ENCODE measurements around the gene GRM2. TPM values are rescaled to one million over a fixed set of nuclear protein-coding genes. Genes with fewer than 3 reads are reported as not detected.
"Not testable (repeated sequence)": the region's sequence is repeated elsewhere in the genome, so short reads cannot be mapped to it uniquely, and the experiment has no call there.

GRM2 gene
- total RNA-seq, 4 donors from 2014 or later, result 0.12 to 0.13 TPM; not detected in 2

DNA sequence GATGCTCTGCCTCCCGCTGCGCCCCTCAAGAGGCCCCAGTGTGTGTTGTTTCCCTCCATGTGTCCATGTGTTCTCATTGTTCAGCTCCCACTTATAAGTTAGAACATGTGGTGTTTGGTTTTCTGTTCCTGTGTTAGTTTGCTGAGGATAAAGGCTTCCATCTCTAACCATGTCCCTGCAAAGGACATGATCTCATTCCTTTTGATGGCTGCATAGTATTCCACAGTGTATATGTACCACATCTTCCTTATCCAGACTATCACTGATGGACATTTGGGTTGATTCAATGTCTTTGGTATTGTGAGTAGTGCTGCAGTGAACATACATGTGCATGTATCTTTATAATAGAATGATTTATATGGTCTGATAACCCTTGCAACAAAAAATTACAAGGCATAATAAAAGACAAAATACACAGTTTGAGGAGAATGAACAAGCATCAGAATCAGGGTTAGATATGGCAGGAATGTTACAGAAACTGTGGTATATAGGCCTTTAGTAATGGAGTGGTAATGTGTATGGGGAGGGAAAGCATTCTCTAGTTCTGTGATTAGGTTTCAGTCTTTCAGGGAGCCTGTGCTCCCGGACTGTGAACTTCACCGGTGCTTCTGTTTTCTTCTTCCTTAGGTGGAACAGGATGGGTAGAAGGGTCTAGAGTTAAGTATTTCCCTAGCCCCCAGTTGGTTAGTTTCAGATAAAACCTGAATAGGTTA lies 27.1 kb downstream of the GRM2 start:
- H3K36me3 ChIP-seq, result no peaks in the 10 kb centered on the region
- peaks cover 46% of the 10 kb centered on the region for H3K27me3 ChIP-seq
- 76 to 83% methylated on average over 2 to 4 of the region's 4 CpGs for WGBS, 2 donors (ENCODE audit: low coverage in 1 of 2)
- no peaks in the 10 kb centered on the region for H3K4me1 ChIP-seq
- H3K27ac ChIP-seq, result no peak overlapping the region
- no peak overlapping the region for H3K4me3 ChIP-seq
- no peak for TF ChIP-seq POLR2AphosphoS5 (IDR thresholded peaks at IDR 0.05)
- no peak for TF ChIP-seq POLR2A (IDR thresholded peaks at IDR 0.05)
- TF ChIP-seq, protein P1, sequence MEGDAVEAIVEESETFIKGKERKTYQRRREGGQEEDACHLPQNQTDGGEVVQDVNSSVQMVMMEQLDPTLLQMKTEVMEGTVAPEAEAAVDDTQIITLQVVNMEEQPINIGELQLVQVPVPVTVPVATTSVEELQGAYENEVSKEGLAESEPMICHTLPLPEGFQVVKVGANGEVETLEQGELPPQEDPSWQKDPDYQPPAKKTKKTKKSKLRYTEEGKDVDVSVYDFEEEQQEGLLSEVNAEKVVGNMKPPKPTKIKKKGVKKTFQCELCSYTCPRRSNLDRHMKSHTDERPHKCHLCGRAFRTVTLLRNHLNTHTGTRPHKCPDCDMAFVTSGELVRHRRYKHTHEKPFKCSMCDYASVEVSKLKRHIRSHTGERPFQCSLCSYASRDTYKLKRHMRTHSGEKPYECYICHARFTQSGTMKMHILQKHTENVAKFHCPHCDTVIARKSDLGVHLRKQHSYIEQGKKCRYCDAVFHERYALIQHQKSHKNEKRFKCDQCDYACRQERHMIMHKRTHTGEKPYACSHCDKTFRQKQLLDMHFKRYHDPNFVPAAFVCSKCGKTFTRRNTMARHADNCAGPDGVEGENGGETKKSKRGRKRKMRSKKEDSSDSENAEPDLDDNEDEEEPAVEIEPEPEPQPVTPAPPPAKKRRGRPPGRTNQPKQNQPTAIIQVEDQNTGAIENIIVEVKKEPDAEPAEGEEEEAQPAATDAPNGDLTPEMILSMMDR (IDR thresholded peaks at IDR 0.05), result no peak
- no peak for TF ChIP-seq EP300 (IDR thresholded peaks at IDR 0.05)
- ATAC-seq, result no peak
- H3K9me3 ChIP-seq, result peaks cover 0 to 10% (median 0%) of the 10 kb centered on the region in 3 donors

DNA sequence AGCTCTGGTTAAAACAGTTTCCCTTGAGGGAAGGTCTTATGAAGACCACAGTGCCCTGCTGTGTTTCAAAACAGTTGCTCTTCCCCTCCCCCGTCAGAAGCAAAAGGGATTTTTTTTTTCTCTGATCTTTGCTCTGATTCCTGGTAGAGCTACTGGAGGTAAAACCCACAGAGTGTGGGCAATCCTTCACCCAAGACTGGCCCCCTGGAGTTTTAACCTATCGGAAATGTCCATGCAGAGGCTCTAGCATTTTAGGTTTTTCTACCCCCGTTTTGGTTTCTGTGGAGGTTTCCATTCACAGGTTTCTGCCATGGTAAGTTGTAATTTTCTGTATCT lies 27.7 kb downstream of the GRM2 start:
- ATAC-seq, result no peak
- no peaks in the 10 kb centered on the region for H3K4me1 ChIP-seq
- H3K27me3 ChIP-seq, result peaks cover 46% of the 10 kb centered on the region
- H3K36me3 ChIP-seq, result no peaks in the 10 kb centered on the region
- H3K4me3 ChIP-seq, result no peak overlapping the region
- H3K9me3 ChIP-seq, result peaks cover 0 to 7% (median 0%) of the 10 kb centered on the region in 3 donors
- 9 to 19% methylated on average over 2 to 3 of the region's 3 CpGs for WGBS, 2 donors (ENCODE audit: low coverage in 1 of 2)
- no peak for TF ChIP-seq POLR2AphosphoS5 (IDR thresholded peaks at IDR 0.05)
- TF ChIP-seq EP300 (IDR thresholded peaks at IDR 0.05), result no peak
- no peak for TF ChIP-seq POLR2A (IDR thresholded peaks at IDR 0.05)
- TF ChIP-seq, protein P1 (IDR thresholded peaks at IDR 0.05), result no peak
- H3K27ac ChIP-seq, result no peak overlapping the region

DNA sequence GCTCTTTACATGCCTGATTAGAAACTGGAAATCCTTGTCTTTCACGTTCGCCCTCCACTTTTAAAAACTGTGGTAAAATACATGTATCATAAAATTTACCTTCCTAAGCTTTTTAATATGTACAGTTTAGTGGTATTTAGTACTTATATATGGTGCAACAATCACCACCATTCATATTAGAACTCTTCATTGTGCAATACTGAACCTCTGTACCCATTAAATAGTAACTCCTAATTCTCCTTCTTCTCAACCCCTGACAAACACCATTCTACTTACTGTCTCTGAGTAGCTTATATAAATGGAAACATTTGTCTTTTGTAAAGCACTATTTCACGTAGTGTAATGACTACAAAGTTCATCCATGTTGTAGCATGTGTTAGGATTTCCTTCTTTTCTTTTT lies 28.2 kb downstream of the GRM2 start:
- H3K36me3 ChIP-seq, result no peaks in the 10 kb centered on the region
- no peak overlapping the region for H3K4me3 ChIP-seq
- ATAC-seq, result no peak
- no peaks in the 10 kb centered on the region for H3K4me1 ChIP-seq
- TF ChIP-seq POLR2AphosphoS5 (IDR thresholded peaks at IDR 0.05) (no peak), POLR2A (IDR thresholded peaks at IDR 0.05) (no peak), EP300 (IDR thresholded peaks at IDR 0.05) (no peak)
- TF ChIP-seq, protein P1 (IDR thresholded peaks at IDR 0.05), result no peak
- H3K27me3 ChIP-seq, result peaks cover 51% of the 10 kb centered on the region
- H3K9me3 ChIP-seq, result peaks cover 0 to 2% (median 0%) of the 10 kb centered on the region in 3 donors
- WGBS, 2 donors (ENCODE audit: low coverage in 1 of 2), result 21 to 25% methylated on average over 3 of the region's 3 CpGs
- H3K27ac ChIP-seq, result no peak overlapping the region

DNA sequence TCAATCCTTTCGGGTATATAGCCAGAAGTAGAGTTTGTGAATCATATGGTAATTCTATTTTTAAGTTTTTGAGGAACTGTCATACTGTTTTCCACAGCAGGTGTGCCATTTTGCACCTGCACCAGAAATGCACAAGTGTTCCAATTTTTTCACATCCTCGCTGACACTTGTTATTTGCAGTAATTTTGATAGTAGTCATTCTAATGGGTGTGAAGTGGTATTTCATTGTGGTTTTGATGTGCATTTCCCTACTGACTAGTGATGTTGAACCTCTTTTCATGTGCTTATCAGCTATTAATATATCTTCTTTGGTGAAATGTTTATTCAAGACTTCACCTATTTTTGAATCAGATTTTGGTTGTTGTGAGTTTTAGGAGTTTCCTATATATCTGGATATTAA lies 29.1 kb downstream of the GRM2 start:
- no peaks in the 10 kb centered on the region for H3K9me3 ChIP-seq
- ATAC-seq, result no peak
- H3K4me3 ChIP-seq, result no peak overlapping the region
- no peaks in the 10 kb centered on the region for H3K36me3 ChIP-seq
- TF ChIP-seq POLR2A (IDR thresholded peaks at IDR 0.05) (no peak), POLR2AphosphoS5 (IDR thresholded peaks at IDR 0.05) (no peak), EP300 (IDR thresholded peaks at IDR 0.05) (no peak)
- TF ChIP-seq, protein P1 (IDR thresholded peaks at IDR 0.05), result no peak
- peaks cover 55% of the 10 kb centered on the region for H3K27me3 ChIP-seq
- no peaks in the 10 kb centered on the region for H3K4me1 ChIP-seq
- WGBS, 2 donors (ENCODE audit: low coverage in 1 of 2), result 70 to 89% methylated on average over 2 of the region's 2 CpGs
- no peak overlapping the region for H3K27ac ChIP-seq

DNA sequence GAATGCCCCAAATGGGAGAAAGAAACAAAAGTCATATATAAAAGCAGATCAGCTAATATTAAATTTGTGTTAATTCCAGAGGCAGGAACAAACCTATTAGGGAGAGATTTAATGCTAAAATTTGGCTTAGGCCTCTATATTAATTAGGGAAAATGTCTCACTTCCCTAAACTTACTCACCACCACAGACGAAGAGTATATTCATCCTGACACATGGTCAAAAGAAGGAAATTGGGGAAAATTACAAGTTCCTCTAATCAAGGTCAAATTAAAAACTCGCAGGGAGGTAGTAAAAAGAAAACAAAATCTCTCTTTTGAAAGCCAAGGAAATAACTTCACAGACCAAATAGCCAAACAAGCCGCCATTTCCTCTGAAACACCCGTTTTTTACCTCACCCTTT lies 32.2 kb downstream of the GRM2 start:
- no peak for ATAC-seq
- Histone ChIP-seq H3K36me3 (no peaks in the 10 kb centered on the region), H3K4me1 (no peaks in the 10 kb centered on the region), H3K27me3 (peaks cover 50% of the 10 kb centered on the region), H3K4me3 (no peak overlapping the region), H3K27ac (no peak overlapping the region), H3K9me3 (peaks cover 0 to 8% (median 0%) of the 10 kb centered on the region in 3 donors)
- 51 to 58% methylated on average over 4 of the region's 4 CpGs for whole genome bisulfite sequencing, 2 donors (ENCODE audit: low coverage in 1 of 2)
- no peak for TF ChIP-seq POLR2A (IDR thresholded peaks at IDR 0.05)
- TF ChIP-seq, protein P1 (IDR thresholded peaks at IDR 0.05), result no peak
- no peak for TF ChIP-seq POLR2AphosphoS5 (IDR thresholded peaks at IDR 0.05)
- TF ChIP-seq EP300 (IDR thresholded peaks at IDR 0.05), result no peak

DNA sequence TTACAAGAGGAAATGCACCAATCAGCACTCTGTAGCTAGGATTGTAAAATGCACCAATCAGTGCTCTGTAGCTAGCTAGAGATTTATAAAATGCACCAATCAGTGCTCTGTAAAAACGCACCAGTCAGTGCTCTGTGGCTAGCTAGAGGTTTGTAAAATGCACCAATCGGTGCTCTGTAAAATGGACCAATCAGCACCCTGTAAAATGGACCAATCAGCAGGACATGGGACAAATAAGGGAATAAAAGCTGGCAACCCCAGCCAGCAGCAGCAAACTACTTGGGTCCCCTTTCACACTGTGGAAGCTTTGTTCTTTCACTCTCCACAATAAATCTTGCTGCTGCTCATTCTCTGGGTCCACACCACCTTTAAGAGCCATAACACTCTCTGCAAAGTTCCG lies 35.5 kb downstream of the GRM2 start:
- H3K4me1 ChIP-seq, H3K9me3 ChIP-seq, H3K27ac ChIP-seq, ATAC-seq, H3K36me3 ChIP-seq, H3K4me3 ChIP-seq: not testable (repeated sequence)
- WGBS, 2 donors (ENCODE audit: low coverage in 1 of 2), result 85% methylated on average over 3 of the region's 3 CpGs; no CpG with 5 or more reads in 1 of the 2 donors
- H3K27me3 ChIP-seq, result peaks cover 20% of the 10 kb centered on the region

DNA sequence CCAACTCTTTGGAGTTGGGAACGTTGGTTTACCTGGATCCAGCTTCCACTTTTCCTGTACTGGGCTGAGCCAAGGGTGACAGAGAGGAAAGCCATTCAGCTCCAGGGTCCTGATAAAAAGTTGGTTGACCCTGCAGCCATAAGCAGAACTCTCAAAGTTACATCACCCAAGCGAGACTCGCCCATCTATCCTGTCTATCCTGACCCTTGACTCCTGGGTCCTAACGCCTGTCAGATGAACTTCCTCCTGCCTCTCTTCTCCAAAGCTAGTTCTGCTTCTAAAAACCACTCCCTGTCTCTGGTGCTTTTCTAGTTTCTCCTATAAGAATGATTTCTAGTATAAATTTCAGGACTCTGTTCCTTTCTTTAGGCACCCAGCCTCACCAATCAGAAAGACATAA lies 36.1 kb downstream of the GRM2 start:
- not testable (repeated sequence) for H3K36me3 ChIP-seq, ATAC-seq, H3K27ac ChIP-seq, H3K4me3 ChIP-seq, H3K9me3 ChIP-seq, H3K4me1 ChIP-seq
- peaks cover 16% of the 10 kb centered on the region for H3K27me3 ChIP-seq
- 28 to 60% methylated on average over 1 to 4 of the region's 4 CpGs for WGBS, 2 donors (ENCODE audit: low coverage in 1 of 2)
